A204.1 (cell line): Measurements from ENCODE around the gene ERGIC2.

Experiments used
- FAIRE-seq: peaks from 2 replicates; lab custom pipeline; 2012; peaks lifted over from hg19 to GRCh38; lab: Jason Lieb, UNC

ERGIC2 gene

GRCh38 chr12:29374913-29375312 is 6.1 kb downstream of the ERGIC2 start:
- no peak for FAIRE-seq

GRCh38 chr12:29374012-29374411 is 7.0 kb downstream of the ERGIC2 start:
- no peak for FAIRE-seq

- FAIRE-seq = no peak
These were observed 15.9 kb downstream of the ERGIC2 start for GRCh38 chr12:29365091-29365490.

- FAIRE-seq = no peak
These were observed 26.0 kb downstream of the ERGIC2 start for GRCh38 chr12:29354954-29355353.

- FAIRE-seq = no peak
These were observed 30.9 kb downstream of the ERGIC2 start for GRCh38 chr12:29350080-29350479.

- FAIRE-seq = no peak
These were observed 34.1 kb downstream of the ERGIC2 start for GRCh38 chr12:29346769-29347421.

- FAIRE-seq = no peak
These were observed 37.8 kb downstream of the ERGIC2 start for GRCh38 chr12:29343022-29343799.

GRCh38 chr12:29337325-29337724 is 43.6 kb downstream of the ERGIC2 start:
- FAIRE-seq = no peak

GRCh38 chr12:29334937-29335336 is 46.0 kb downstream of the ERGIC2 start:
- FAIRE-seq = no peak

- no peak for FAIRE-seq
These were observed 47.8 kb downstream of the ERGIC2 start for GRCh38 chr12:29333178-29333577.

- no peak for FAIRE-seq
These were observed 51.6 kb downstream of the ERGIC2 start for GRCh38 chr12:29329411-29329810.

GRCh38 chr12:29322157-29322556 is 58.8 kb downstream of the ERGIC2 start:
- no peak for FAIRE-seq

- no peak for FAIRE-seq
These were observed 60.5 kb downstream of the ERGIC2 start for GRCh38 chr12:29320295-29321085.

GRCh38 chr12:29317556-29318363 is 63.2 kb downstream of the ERGIC2 start:
- peak; percentile 62 for FAIRE-seq

- no peak for FAIRE-seq
These were observed 64.2 kb downstream of the ERGIC2 start for GRCh38 chr12:29316752-29317151.

- no peak for FAIRE-seq
These were observed 66.6 kb downstream of the ERGIC2 start for GRCh38 chr12:29314416-29314815.

GRCh38 chr12:29310899-29311298 is 70.1 kb downstream of the ERGIC2 start:
- FAIRE-seq = no peak

- FAIRE-seq = peak; percentile 93
These were observed 71.6 kb downstream of the ERGIC2 start for GRCh38 chr12:29309320-29309902.

- no peak for FAIRE-seq
These were observed 74.3 kb downstream of the ERGIC2 start for GRCh38 chr12:29306682-29307081.

- FAIRE-seq = no peak
These were observed 74.7 kb downstream of the ERGIC2 start for GRCh38 chr12:29306266-29306665.

GRCh38 chr12:29304388-29304787 is 76.6 kb downstream of the ERGIC2 start:
- FAIRE-seq = no peak

- FAIRE-seq = no peak
These were observed 79.9 kb downstream of the ERGIC2 start for GRCh38 chr12:29301114-29301513.
